Measurements from ENCODE around the gene HS1BP3. TPM values are rescaled to one million over a fixed set of nuclear protein-coding genes. Genes with fewer than 3 reads are reported as not detected.

HS1BP3 gene
- total and polyA plus RNA-seq, 2 donors (not counting 3 experiments of a cell fraction or from before 2014, with no cell fraction given) = 27.4 to 33.1 TPM

DNA sequence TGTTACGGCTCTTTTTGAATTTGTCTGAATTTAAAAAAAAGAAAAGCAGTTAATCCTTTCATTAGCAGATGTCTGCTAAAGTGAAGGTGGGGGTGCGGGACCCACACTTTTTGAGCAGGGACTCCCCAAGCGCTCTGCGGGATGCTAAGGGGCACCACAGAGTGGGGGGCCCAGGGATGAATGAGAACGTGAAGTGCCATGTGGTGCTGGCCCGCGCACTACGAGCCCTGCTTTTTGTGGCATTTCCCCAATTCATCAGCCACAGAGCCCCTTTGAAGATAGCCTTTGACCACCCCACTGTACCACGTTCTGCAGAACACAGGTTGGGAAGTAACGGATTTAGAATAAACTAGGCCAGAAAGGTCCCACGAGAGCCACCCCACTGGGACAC is 28.6 kb downstream of the HS1BP3 start:
- no peaks in the 10 kb centered on the region for H3K9me1 ChIP-seq (replicated peaks; ENCODE audit: control insufficient read depth, extremely low read depth, insufficient read depth, low read length)
- DNase-seq (ENCODE audit: low read depth, low spot score) (no peak), FAIRE-seq (no peak)
- no peak overlapping the region for H3K4me2 ChIP-seq (ENCODE audit: insufficient read depth, low read length)
- no peak overlapping the region for H3K27ac ChIP-seq (ENCODE audit: insufficient read depth, low read depth, low read length)
- H3K36me3 ChIP-seq (ENCODE audit: control insufficient read depth in 2 of 2, extremely low read depth in 1 of 2, insufficient read depth in 2 of 2, low read length in 2 of 2) = peaks cover 0 to 21% of the 10 kb centered on the region in 2 experiments
- TF ChIP-seq GATA2 (IDR thresholded peaks at IDR 0.05; ENCODE audit: insufficient read depth, insufficient read length, low read depth, low read length) (no peak), MYC (IDR thresholded peaks at IDR 0.05; ENCODE audit: low read depth, low read length) (no peak), JUN (IDR thresholded peaks at IDR 0.05; ENCODE audit: borderline replicate concordance, insufficient read depth, insufficient read length, low read depth) (no peak), POLR2A (IDR thresholded peaks at IDR 0.05; ENCODE audit: low read depth, low read length) (no peak), FOS (IDR thresholded peaks at IDR 0.05; ENCODE audit: borderline replicate concordance, insufficient read depth, low read length) (no peak), POLR2AphosphoS5 (IDR thresholded peaks at IDR 0.05; ENCODE audit: insufficient read depth, low read depth, low read length) (no peak), EZH2 (IDR thresholded peaks at IDR 0.05; ENCODE audit: borderline replicate concordance, low read depth, low read length, severe bottlenecking) (no peak)
- TF ChIP-seq, protein P1, sequence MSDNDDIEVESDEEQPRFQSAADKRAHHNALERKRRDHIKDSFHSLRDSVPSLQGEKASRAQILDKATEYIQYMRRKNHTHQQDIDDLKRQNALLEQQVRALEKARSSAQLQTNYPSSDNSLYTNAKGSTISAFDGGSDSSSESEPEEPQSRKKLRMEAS (IDR thresholded peaks at IDR 0.05; ENCODE audit: insufficient read depth, insufficient read length) = no peak
- TF ChIP-seq, protein P2, sequence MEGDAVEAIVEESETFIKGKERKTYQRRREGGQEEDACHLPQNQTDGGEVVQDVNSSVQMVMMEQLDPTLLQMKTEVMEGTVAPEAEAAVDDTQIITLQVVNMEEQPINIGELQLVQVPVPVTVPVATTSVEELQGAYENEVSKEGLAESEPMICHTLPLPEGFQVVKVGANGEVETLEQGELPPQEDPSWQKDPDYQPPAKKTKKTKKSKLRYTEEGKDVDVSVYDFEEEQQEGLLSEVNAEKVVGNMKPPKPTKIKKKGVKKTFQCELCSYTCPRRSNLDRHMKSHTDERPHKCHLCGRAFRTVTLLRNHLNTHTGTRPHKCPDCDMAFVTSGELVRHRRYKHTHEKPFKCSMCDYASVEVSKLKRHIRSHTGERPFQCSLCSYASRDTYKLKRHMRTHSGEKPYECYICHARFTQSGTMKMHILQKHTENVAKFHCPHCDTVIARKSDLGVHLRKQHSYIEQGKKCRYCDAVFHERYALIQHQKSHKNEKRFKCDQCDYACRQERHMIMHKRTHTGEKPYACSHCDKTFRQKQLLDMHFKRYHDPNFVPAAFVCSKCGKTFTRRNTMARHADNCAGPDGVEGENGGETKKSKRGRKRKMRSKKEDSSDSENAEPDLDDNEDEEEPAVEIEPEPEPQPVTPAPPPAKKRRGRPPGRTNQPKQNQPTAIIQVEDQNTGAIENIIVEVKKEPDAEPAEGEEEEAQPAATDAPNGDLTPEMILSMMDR (IDR thresholded peaks at IDR 0.05; ENCODE audit: extremely low read depth in 1 of 2, insufficient read depth in 1 of 2, low read depth in 1 of 2, low read length in 2 of 2) = no peak
- H3K79me2 ChIP-seq (ENCODE audit: control insufficient read depth, insufficient read depth, low read length) = no peaks in the 10 kb centered on the region
- intact Hi-C loops (cut with micrococcal nuclease) (no loop called here), dilution Hi-C loops (cut with MboI; ENCODE audit: extremely low pct_ligation_motif_present, low sequenced_read_pairs) (no loop called here)
- no TSS peak for BruUV-seq (replicated peaks)
- H2AFZ ChIP-seq (ENCODE audit: low read depth, low read length) = no peak overlapping the region
- no peak overlapping the region for H3K4me3 ChIP-seq (replicated peaks in 1 of 3; ENCODE audit: insufficient read depth in 1 of 3, low read depth in 1 of 3, low read length in 3 of 3)
- no peaks in the 10 kb centered on the region for H4K20me1 ChIP-seq (replicated peaks; ENCODE audit: control insufficient read depth, extremely low read depth, insufficient read depth, low read length)
- H3K9ac ChIP-seq (replicated peaks; ENCODE audit: extremely low read depth, insufficient read depth, low read length) = no peak overlapping the region
- H3K27me3 ChIP-seq (ENCODE audit: control insufficient read depth in 2 of 2, insufficient read depth in 2 of 2, low read length in 2 of 2) = no peaks in the 10 kb centered on the region
- H3K9me3 ChIP-seq (replicated peaks; ENCODE audit: control insufficient read depth, insufficient read depth, low read length) = no peaks in the 10 kb centered on the region
- peaks cover 10% of the 10 kb centered on the region for H3K4me1 ChIP-seq (ENCODE audit: control insufficient read depth, extremely low read depth, insufficient read depth, low read length)
- ChIA-PET CTCF (interaction anchor here (1.1 to 1.4 kb wide), 4 partner anchors 14 to 211 kb away, joined by 3 to 5 read pairs (median 3); no protein-coding TSS in a partner anchor), POLR2A (interaction anchor here (0.5 to 1.4 kb wide), 4 partner anchors 23 to 176 kb away, joined by 3 read pairs; partner anchors contain the start of gene RHOB)
